Vagina (tissue), 2 donors: ENCODE measurements around the gene BMAL1.

ENCODE experiments used
- CTCF ChIP-seq, 3 experiments: fragments of 450-650 bp in 2 of 3; fragments of 200-600 bp in 1 of 3; sonication (generic) in 1 of 3; IDR thresholded peaks; one replicate each; pipeline ENCODE4 v1.5.1; 2017 to 2019; ENCODE audit warnings: antibody characterized with exemption in 3 of 3, mild to moderate bottlenecking in 2 of 3, moderate library complexity in 2 of 3
- POLR2AphosphoS5 ChIP-seq, 2 donors: sonication (generic); formaldehyde crosslinking; IDR thresholded peaks; one replicate each; pipeline ENCODE4 v1.9.0; 2017; ENCODE audit warnings: antibody characterized with exemption in 2 of 2, mild to moderate bottlenecking in 2 of 2, low read depth in 1 of 2; ENCODE audit not compliant: insufficient read depth in 1 of 2

- TF ChIP-seq POLR2AphosphoS5 (IDR thresholded peaks at IDR 0.05; ENCODE audit: insufficient read depth in 1 of 2, low read depth in 1 of 2) (no peak), CTCF (IDR thresholded peaks at IDR 0.05) (no peak)
Measured at GRCh38 chr11:13366266-13367026, 88.9 kb downstream of the BMAL1 start.
